ENCODE measurements around the gene OSGIN1.
A peak's percentile ranks its signal among the peaks of the same experiment; 100 is the strongest.

Gene OSGIN1

GRCh38 chr16:83952940-83953795 lies at the start of gene OSGIN1:
OSGIN1 (plus strand) TSS chr16:83953240; CDS start chr16:83957672, 4,432 bp downstream.
- DNase-seq = peak; percentile 47

DNA sequence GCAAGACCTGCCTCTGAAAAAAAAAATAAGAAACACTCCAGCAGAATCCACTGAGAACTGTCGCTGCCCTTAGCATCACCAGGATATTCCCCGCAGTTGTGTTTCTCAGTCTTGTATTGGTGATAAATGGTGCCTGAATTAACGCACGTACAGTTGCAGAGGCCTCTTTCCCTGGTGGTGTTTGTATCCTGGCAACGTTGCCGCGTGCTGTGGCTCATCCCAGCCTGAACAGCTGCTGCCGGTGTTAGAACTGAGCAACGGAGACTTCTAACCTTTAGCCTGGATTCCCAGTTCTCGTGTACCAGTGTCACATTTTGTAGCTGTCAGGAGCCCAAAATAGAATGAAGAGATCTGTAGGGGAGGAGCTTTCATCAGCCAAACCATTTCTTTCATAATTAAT lies 49.3 kb upstream of the OSGIN1 start:
- no peak for DNase-seq

- DNase-seq = no peak
These were observed 46.4 kb upstream of the OSGIN1 start for GRCh38 chr16:83906683-83907082.

DNA sequence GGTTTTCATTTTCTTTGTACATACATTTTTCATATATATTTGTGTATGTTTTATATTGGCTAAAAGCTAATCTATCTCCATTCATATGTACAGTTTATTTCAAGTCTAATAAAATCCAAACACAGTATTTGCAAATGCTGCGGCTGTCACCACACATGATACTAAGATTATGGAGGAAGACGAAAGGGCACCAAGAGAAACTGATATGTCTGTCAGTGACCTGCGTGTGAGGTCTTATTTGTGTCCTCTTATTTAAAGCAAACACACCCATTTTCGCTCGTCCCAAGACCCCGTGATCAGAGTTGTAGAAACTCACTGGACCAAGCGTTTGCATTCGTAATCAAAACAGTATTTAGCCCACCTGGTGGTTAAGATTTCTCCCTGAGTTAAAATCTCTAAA lies 45.9 kb upstream of the OSGIN1 start:
- DNase-seq = no peak

DNA sequence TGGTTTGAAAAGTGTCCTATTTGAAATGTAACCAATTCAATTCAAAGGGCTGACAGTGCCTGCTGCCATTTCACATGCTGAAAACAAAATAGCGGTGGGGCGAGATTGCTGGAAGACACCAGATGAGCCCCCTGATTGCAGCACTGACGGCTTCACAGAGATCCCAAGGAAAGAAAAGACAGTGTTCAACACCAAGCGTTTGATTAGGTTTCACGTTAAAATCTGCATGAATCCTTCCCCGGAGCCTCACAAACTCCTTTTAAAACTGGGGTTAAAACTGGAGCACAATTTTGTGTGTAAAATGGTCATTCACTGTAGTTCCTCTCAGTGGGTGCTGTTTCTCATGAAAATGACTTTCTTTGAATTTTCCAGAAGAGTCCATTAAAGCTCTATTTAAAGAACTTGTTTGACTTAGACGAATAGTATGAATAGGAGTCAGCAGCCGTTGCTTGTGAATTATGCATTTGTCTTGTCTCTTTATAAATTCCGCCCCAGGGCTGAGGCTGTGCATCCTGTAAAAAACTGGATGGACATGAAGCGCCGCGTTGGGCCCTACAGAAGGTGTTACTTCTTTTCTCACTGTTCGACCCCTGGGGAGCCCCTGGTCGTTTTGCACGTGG lies 45.3 kb upstream of the OSGIN1 start:
- DNase-seq = no peak

DNA sequence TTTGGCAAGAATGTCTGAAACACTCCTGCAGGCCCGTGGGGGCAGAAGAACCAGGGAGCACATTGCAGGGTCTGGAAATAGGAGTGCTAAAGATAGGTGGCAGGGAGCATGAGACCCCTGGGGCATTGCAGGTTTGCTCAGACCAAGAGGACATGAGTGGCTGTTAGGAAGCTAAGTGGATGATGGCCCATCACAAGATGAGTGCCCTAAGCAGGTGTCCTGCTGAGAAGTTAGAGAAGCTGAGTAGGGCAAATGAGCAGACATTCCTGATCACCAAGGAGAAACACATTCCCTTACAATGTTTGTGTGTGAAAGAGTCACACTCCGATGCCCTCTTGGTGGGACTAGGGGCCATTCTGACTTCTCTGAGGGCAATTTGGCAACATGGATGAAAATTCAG lies 44.2 kb upstream of the OSGIN1 start:
- DNase-seq = no peak

- no peak for DNase-seq
These were observed 41.8 kb upstream of the OSGIN1 start for GRCh38 chr16:83911290-83911689.

DNA sequence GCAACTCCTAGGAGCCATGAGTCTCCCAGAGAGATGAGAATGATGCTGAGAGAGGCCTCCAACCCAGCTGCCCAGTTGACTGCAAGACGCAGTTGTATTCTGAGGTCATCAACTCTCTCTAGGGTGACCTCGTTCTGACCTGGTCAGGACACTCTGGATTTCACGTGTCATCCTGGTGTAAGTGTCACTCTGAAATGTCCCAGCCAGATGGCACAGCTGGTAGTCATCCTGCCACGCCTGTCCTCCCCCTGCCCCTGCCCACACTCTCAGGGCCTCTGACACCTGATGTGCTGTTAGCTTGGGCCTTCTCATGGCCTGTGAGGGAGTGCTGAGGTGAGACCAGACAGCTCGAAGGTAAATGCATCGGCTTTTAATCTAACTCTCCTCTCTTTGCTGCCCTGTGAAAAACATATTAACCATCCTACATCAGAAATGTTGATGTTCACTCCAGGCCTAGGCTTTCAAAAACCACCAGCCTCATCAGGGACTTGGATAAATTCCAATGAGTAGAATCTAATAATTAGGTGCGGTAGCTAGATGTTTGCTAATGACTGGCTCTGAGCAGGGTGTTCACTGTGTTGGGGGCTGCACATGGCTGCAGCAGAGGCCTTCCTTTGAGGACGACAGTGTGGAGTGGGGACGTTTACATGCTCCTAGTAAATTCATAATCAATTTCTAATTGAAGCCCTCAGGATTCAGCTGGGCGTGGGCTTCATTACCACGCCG lies 40.4 kb upstream of the OSGIN1 start:
- no peak for DNase-seq

DNA sequence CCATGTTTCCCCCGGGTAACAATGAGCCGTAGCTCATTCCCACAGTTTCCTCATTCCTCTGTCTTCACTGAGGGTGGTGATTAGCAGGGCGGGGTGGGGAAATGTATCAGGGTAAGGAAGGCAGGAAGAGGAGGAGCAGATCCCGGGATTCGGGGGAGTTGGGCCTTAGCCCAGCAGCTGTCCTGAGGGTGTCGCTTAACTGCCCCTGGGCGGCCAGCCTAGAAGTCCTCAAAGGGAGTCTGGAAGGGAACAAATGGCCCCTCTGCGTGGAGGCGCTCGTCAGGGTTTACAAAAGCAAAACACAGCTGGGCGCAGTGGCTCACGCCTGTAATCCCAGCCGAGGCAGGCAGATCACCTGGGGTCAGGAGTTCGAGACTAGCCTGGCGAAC lies 39.8 kb upstream of the OSGIN1 start:
- DNase-seq = no peak

DNA sequence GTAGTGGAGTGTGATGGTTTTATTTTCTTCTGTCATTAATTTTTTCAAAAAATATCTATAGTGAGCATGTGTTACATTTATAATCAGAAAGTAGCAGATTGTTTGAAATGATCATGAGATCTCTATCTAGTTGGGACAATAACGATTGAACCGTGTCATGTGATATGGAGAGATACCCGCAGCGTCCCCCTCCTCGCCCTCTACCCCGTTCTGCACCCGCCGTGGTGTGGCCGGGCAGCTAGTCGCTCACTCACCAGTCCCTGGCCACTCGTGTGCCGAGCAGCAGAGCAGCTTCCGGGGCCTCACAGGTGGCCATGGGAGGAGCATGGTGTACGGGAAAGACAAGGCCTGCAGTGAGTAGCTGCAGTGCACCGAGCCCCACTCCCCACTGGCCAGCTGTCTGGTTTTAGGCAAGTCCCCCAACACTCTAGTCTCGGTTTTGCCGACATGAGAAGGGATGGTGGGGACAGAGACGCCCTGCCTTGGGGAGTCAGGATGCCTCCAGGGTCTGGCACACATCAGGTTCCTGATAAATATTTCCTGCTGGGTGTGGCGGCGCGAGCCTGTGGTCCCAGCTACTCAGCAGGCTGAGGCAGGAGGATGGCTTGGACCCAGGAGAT lies 38.8 kb upstream of the OSGIN1 start:
- DNase-seq = no peak

DNA sequence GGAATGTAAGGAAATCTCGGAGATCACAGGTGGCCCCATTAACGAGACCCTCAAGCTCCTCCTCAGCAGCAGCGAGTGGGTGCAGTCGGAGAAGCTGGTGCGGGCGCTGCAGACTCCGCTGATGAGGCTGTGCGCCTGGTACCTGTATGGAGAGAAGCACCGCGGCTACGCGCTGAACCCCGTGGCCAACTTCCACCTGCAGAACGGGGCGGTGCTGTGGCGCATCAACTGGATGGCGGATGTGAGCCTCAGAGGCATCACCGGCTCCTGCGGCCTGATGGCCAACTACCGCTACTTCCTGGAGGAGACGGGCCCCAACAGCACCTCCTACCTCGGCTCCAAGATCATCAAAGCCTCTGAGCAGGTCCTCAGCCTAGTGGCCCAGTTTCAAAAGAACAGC lies 38.0 kb upstream of the OSGIN1 start:
- no peak for DNase-seq

DNA sequence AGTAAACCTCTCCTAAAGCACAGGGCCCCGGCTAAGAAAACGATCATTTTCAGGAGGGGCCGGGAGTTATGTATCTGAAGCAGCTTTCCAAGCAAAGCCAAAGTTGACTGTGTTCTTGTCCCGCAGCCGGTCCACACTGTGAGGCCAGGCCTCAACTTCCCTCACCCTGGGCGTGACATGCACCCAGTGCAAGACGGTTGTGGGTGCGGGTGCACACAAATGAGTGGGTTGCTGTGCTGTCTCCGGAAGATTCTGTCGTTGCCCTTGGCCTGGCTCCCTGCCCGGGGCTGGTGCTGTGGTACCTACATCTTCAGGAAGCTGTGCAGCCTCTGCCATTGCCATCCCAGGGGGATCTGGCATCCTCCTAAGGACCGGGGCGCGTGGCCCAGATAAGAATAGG lies 37.5 kb upstream of the OSGIN1 start:
- DNase-seq = no peak

- DNase-seq = no peak
These were observed 35.6 kb upstream of the OSGIN1 start for GRCh38 chr16:83917152-83918120.

DNA sequence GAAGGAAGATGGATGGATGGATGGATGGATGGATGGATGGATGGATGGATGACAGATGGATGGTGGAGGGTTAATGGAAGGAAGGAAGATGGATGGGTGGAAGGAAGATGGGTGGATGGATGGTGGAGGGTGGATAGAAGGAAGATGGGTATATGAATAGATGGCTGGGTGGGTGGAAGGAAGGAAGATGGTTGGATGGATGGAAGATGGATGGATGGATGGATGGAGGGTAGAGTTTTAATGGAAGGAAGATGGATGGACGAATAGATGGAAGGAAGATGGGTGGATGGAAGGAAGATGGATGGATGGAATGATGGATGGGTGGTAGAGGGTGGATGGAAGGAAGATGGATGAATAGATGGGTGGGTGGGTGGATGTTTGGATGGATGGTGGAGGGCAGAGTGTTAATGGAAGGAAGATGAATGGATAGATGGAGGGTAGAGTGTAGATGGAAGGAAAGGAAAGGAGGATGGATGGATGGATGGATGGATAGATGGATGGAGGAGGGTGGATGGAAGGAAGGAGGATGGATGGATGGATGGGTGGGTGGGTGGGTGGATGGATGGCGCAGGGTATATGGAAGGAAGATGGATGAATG lies 32.0 kb upstream of the OSGIN1 start:
- DNase-seq = no peak

DNA sequence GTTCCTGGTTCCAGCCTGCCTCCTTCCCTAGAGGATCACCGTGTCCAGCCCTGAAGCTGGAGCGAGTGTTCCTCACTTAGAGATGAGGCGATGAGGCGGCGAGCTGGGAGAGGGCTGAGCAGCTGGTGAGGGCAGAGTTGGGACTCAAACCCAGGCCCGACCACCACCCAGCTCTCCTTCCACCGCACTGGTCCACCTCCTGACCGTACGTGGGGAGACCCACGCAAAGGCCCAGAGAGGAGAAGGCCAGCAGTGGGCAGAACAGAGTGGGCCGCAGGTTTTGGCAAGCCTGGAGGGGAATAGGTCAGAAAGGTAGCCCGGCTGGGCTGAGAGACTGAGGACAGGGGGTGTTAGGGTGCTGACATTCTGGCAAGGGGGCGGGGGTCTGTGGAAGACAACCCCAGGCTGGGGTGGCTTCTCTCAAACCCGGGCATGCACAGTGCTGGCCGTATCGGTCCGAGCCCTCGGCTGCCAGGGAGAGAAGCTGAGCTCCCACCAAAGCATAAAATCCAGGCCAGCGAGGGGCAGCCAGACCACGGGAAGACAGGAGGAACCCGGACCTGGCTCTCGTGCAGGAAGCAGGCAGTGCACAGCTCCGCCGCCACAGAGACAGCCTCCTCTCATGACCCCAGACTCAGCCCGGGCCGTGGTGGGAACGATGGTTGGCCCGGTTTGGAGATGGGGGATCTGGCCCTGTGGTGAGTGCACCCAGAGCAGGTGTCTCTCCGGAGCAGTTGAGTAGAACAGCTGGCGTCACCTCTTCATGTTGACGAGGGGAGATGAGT lies 29.3 kb upstream of the OSGIN1 start:
- no peak for DNase-seq

DNA sequence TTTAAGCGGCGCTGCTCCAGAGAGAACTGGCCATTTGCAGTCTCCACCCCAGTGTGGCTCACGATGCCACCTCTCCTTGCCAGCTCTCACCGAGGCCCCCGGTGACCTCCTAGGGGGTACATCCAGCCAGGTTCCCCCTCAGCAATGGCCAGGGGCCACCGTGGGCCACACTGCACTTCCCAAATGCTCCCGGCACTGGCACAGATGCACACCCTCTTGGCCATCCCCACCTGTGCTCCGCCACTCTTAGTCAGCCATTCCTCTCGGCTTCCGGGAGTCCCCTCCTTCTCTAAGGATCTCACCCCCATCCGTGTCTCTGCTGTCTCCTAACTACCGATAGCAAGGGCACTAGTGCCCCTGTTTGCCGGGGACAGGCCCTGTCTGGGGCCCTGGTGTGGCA lies 28.4 kb upstream of the OSGIN1 start:
- DNase-seq = no peak

GRCh38 chr16:83925095-83925905 lies 27.7 kb upstream of the OSGIN1 start:
- no peak for DNase-seq

DNA sequence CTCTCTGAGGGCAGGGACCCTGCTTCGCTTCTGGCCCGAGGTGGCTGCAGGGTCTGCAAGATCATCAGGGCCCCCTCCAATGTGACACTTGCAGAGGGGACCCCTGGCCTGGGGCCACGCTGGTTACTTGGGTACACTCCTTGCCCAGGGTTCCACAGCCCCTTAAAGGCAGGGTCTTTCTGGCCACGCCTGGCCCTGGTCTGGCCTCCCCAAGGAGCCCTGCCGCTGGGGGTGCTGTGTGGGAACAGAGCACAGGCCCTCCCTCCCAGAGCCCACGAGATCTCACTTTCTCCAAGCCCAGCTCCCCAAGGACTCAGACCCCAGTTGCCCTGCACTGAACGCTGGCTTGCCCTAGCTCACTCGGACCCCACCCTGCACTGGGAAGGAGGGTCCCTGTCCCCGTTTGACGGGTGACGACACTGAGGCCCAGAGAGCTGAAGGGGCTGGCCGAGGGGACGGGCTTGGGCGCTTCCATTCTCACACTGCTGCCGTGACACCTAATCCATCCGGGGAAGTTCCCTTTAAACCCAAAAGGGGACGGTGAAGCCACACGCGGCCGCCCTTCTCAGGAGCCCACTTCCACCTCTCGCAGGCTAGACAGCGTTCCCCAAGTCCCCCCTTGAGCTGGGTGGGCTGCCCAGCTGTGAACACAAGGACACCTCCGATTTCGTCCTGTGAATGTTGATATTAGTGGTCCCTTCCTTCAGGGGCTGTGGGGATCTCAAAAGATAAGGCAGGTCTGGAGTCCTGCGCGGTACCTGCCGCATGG lies 26.9 kb upstream of the OSGIN1 start:
- no peak for DNase-seq

GRCh38 chr16:83926726-83927397 lies 26.2 kb upstream of the OSGIN1 start:
- DNase-seq = peak; percentile 29

Data from activated CD4-positive, alpha-beta T cell treated with anti-CD3 and anti-CD28 coated beads for 1 hour (primary cell).